Esophagus (tissue), 2 donors: ENCODE measurements around the gene CMIP. TPM values are rescaled to one million over a fixed set of nuclear protein-coding genes. Genes with fewer than 3 reads are reported as not detected.

Experiments used
- H3K27ac ChIP-seq, 2 donors: one replicate each; pipeline ENCODE4 v1.5.1; 2013; ENCODE audit warnings: low read depth in 2 of 2, mild to moderate bottlenecking in 2 of 2, inconsistent platforms in 1 of 2, low read length in 1 of 2, moderate library complexity in 1 of 2
- H3K27me3 ChIP-seq, 2 donors: one replicate each; pipeline ENCODE4 v1.6.1; 2013; ENCODE audit warnings: low read length in 2 of 2, control low read depth in 1 of 2, mild to moderate bottlenecking in 1 of 2; ENCODE audit not compliant: insufficient read depth in 2 of 2, control insufficient read depth in 1 of 2
- H3K36me3 ChIP-seq, 2 donors: one replicate each; pipeline ENCODE4 v1.6.1; 2013; ENCODE audit warnings: low read length in 1 of 2; ENCODE audit not compliant: control insufficient read depth in 2 of 2, insufficient read depth in 2 of 2
- H3K4me1 ChIP-seq, 2 donors: one replicate each; pipeline ENCODE4 v1.6.1; 2013; ENCODE audit warnings: low read length in 1 of 2; ENCODE audit not compliant: control insufficient read depth in 2 of 2, insufficient read depth in 2 of 2
- H3K4me3 ChIP-seq, 2 donors: one replicate each; pipeline ENCODE4 v1.5.1; 2013; ENCODE audit warnings: low read length in 2 of 2, mild to moderate bottlenecking in 2 of 2, low read depth in 1 of 2, moderate library complexity in 1 of 2
- H3K9me3 ChIP-seq, 2 donors: one replicate each; pipeline ENCODE4 v1.6.1; 2013; ENCODE audit warnings: mild to moderate bottlenecking in 2 of 2, low read depth in 1 of 2, low read length in 1 of 2, moderate library complexity in 1 of 2; ENCODE audit not compliant: control insufficient read depth in 2 of 2, insufficient read depth in 1 of 2
- WGBS, 2 donors: extraction: QIAGEN DNeasy Blood & Tissue Kit; methylation state at CpG; one replicate each; pipeline ENCODE4 v1.1.7; 2013; 5-methylcytosine and 5-hydroxymethylcytosine counted together
- polyA plus RNA-seq, 2 donors: library from polyadenylated mRNA; stranded (reverse); fragments of 200-250 nt; gene quantifications; one replicate each; pipeline ENCODE4 v1.2.3, GENCODE V29; 2013
- donor health status: healthy with polysubstance abuse.
- donor health status: Bipolar disorder and iron deficiency.

CMIP gene
- polyA plus RNA-seq, 2 donors, result 16.9 to 19.3 TPM

GRCh38 chr16:81473066-81473488 lies 28.5 kb downstream of the CMIP start:
- Histone ChIP-seq H3K4me3 (no peak overlapping the region), H3K27me3 (no peaks in the 10 kb centered on the region), H3K4me1 (peaks cover 11 to 35% of the 10 kb centered on the region in 2 donors), H3K9me3 (no peaks in the 10 kb centered on the region), H3K27ac (no peak overlapping the region), H3K36me3 (peaks cover 0 to 21% of the 10 kb centered on the region in 2 donors)
- 74 to 78% methylated on average over 14 of the region's 14 CpGs for WGBS, 2 donors

GRCh38 chr16:81473558-81473957 lies 28.9 kb downstream of the CMIP start:
- peaks cover 0 to 21% of the 10 kb centered on the region in 2 donors for H3K36me3 ChIP-seq
- WGBS, 2 donors, result 56 to 57% methylated on average over 10 of the region's 10 CpGs
- H3K27me3 ChIP-seq, result no peaks in the 10 kb centered on the region
- H3K4me3 ChIP-seq, result no peak overlapping the region
- H3K9me3 ChIP-seq, result no peaks in the 10 kb centered on the region
- H3K4me1 ChIP-seq, result peaks cover 10 to 35% of the 10 kb centered on the region in 2 donors
- H3K27ac ChIP-seq, result no peak overlapping the region

GRCh38 chr16:81473969-81474959 lies 29.7 kb downstream of the CMIP start:
- Histone ChIP-seq H3K9me3 (no peaks in the 10 kb centered on the region), H3K4me3 (no peak overlapping the region), H3K27me3 (no peaks in the 10 kb centered on the region), H3K27ac (no peak overlapping the region), H3K4me1 (peaks cover 9 to 34% of the 10 kb centered on the region in 2 donors), H3K36me3 (peaks cover 0 to 26% of the 10 kb centered on the region in 2 donors)
- 87 to 88% methylated on average over 20 of the region's 20 CpGs for WGBS, 2 donors

- Histone ChIP-seq H3K4me1 (peaks cover 13 to 24% of the 10 kb centered on the region in 2 donors), H3K27me3 (no peaks in the 10 kb centered on the region)
Measured at GRCh38 chr16:81477697-81478693, 33.4 kb downstream of the CMIP start.

GRCh38 chr16:81478876-81479511 lies 34.4 kb downstream of the CMIP start:
- 57 to 66% methylated on average over 13 of the region's 13 CpGs for WGBS, 2 donors
- Histone ChIP-seq H3K36me3 (peaks cover 0 to 17% of the 10 kb centered on the region in 2 donors), H3K27ac (peak overlapping the region; percentile 33 to 41), H3K27me3 (no peaks in the 10 kb centered on the region), H3K9me3 (no peaks in the 10 kb centered on the region), H3K4me1 (peaks cover 12 to 21% of the 10 kb centered on the region in 2 donors), H3K4me3 (no peak overlapping the region)

More at GRCh38 chr16:81477697-81478693, 33.4 kb downstream of the CMIP start:
- WGBS, 2 donors, result 85 to 88% methylated on average over 19 of the region's 19 CpGs
- Histone ChIP-seq H3K4me3 (no peak overlapping the region), H3K9me3 (no peaks in the 10 kb centered on the region), H3K27ac (no peak overlapping the region), H3K36me3 (peaks cover 0 to 19% of the 10 kb centered on the region in 2 donors)

GRCh38 chr16:81480606-81481206 lies 36.1 kb downstream of the CMIP start:
- H3K36me3 ChIP-seq, result peaks cover 0 to 11% of the 10 kb centered on the region in 2 donors
- H3K4me3 ChIP-seq, result no peak overlapping the region
- no peaks in the 10 kb centered on the region for H3K27me3 ChIP-seq
- WGBS, 2 donors, result 85 to 89% methylated on average over 9 of the region's 9 CpGs
- peaks cover 12 to 18% of the 10 kb centered on the region in 2 donors for H3K4me1 ChIP-seq
- H3K27ac ChIP-seq, result peak overlapping the region in 1 of 2 donors; percentile 50
- H3K9me3 ChIP-seq, result no peaks in the 10 kb centered on the region

DNA sequence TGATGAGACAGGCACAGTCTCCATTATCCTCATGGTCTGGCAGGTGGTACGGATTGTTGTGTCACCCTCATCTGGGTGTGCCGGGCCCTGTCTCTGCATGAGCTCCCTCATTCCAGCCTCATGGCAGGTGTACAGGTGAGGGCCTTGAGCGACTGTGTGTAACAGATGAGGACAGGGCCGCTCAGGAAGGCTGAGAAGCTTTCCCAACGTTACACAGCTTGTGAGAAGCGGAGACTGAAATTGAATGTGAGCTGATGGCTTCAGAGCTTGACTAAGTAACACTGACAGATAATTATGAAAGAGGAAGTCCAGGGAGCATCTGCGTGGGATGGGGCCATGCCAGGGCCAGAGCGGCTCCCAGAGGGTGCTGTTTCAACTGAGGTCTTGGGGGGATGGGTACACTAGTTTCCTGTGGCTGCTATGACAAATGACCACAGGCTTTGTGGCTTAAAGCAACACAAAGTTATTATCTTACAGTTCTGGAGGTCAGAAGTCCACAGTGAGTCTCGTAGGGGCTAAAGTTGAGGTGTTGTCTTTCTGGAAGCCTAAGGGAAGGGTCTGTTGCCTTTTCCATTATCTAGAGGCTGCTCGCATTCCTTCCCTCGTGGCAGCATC lies 36.7 kb downstream of the CMIP start:
- Histone ChIP-seq H3K27me3 (no peaks in the 10 kb centered on the region), H3K9me3 (no peaks in the 10 kb centered on the region), H3K27ac (peak overlapping the region in 1 of 2 donors; percentile 50), H3K4me3 (no peak overlapping the region), H3K4me1 (peaks cover 12 to 21% of the 10 kb centered on the region in 2 donors), H3K36me3 (peaks cover 0 to 13% of the 10 kb centered on the region in 2 donors)
- 75 to 81% methylated on average over 11 of the region's 11 CpGs for WGBS, 2 donors

DNA sequence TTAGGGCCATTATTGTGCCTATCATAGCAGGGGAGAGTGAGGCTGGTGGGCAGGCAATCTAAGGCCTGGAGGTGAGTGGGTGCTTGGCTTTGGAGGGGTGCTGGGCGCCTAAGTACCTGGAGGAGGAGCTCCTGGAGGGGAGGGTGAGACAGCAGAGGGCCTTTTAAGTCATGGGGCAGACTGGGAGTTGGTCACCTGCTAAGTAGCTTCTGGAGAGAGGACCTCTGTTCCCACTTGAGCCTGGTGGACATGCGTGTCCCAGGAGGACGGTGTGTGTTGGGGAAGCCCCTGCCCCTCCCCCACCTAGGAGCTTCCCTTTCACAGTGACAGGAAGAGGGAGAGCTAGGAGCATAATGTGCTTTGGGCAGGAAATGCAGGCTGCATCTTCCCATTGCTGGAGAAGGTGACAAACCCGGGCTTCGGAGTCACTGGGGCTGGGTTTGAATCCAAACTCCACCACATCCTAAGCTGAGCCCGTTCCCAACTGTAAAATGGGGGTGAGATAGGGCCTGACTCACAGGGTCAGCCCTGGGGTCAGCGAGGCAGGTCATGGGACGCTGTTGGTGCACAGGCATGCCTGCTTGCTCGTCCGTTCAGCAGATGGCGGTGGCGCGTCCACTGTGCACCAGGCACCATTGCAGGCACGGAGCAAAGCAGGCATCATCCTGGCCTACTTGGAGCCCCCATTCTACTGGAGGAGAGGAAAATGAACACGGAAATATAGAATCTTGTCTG lies 37.9 kb downstream of the CMIP start:
- peaks cover 10 to 21% of the 10 kb centered on the region in 2 donors for H3K4me1 ChIP-seq
- H3K36me3 ChIP-seq, result peaks cover 0 to 13% of the 10 kb centered on the region in 2 donors

More for the DNA sequence above, 37.9 kb downstream of the CMIP start:
- Histone ChIP-seq H3K9me3 (no peaks in the 10 kb centered on the region), H3K27me3 (no peaks in the 10 kb centered on the region), H3K4me3 (no peak overlapping the region), H3K27ac (no peak overlapping the region)
- WGBS, 2 donors, result 90 to 91% methylated on average over 15 of the region's 15 CpGs
